ENCODE measurements around the gene MIF4GD. TPM values are rescaled to one million over a fixed set of nuclear protein-coding genes. Genes with fewer than 3 reads are reported as not detected.

MIF4GD gene
- total and polyA plus RNA-seq, 9 of the 15 experiments (the other 6 are each of a cell fraction or from before 2014, with no cell fraction given) = 11.8 to 63.8 (median 28.1) TPM

DNA sequence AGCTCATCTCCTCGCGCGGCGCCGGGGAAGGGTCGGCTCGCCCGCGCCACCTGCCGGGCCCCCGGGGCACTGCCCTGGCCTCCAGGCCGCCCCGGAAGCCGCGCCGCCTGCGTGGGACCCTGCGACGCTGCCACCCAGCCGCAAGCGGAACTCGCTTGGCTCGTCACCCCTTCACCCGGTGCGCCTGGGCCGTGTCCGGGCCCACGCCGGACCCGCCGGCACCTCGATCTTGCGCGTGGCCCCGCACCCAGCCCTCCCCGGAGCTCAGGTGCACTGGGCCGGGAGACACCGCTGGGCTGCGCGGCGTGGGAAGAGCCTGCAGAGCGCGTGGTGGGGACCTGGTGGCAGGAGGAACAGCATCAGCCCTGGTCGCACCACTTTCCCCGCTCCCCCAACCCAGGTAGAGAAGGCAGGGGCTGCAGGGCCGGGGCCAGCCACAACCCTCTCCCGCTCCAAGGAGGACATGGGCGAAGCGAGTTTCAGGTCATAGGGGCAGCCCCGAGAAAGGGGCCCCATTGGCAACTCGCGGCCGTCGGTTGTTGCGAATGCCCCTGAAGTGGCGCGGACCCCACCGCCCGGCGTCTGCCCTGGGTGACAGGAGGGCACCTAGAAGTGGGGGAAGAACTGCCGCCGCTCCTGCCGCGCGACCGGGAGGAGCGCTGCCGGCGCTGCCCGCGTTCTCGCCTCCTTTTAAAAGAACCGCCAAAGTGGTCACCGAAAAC lies 363 bp upstream of the MIF4GD start (continued):
- TF ChIP-seq, protein P1, sequence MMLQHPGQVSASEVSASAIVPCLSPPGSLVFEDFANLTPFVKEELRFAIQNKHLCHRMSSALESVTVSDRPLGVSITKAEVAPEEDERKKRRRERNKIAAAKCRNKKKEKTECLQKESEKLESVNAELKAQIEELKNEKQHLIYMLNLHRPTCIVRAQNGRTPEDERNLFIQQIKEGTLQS (IDR thresholded peaks at IDR 0.05) = no peak
- TF ChIP-seq, protein P1 (CRISPR knock-in tag; conservative IDR thresholded peaks at IDR 0.05) = 0 out of 2 replicates have a peak, but pooled peaks have one; percentile 43
- TF ChIP-seq ZNF324 (CRISPR knock-in tag; IDR thresholded peaks at IDR 0.05) (no peak), CBFA2T3 (IDR thresholded peaks at IDR 0.05) (no peak), MYBL2 (IDR thresholded peaks at IDR 0.05; ENCODE audit: low read depth) (no peak), MYBL2 (CRISPR knock-in tag; IDR thresholded peaks at IDR 0.05; ENCODE audit: borderline replicate concordance) (no peak), HIVEP1 (CRISPR knock-in tag; IDR thresholded peaks at IDR 0.05) (no peak), POLR2G (IDR thresholded peaks at IDR 0.05; ENCODE audit: low read depth, low read length) (peak; percentile 83), RAD51 (IDR thresholded peaks at IDR 0.05; ENCODE audit: borderline replicate concordance, low read depth) (no peak), MED1 (CRISPR knock-in tag; IDR thresholded peaks at IDR 0.05; ENCODE audit: borderline replicate concordance) (no peak), EP300 (IDR thresholded peaks at IDR 0.05; ENCODE audit: low read length) (no peak), ZNF644 (tag; IDR thresholded peaks at IDR 0.05; ENCODE audit: low read depth) (no peak), TCFL5 (CRISPR knock-in tag; conservative IDR thresholded peaks at IDR 0.05) (no peak), BCL6 (CRISPR knock-in tag; IDR thresholded peaks at IDR 0.05) (no peak), RBM17 (IDR thresholded peaks at IDR 0.05; ENCODE audit: borderline replicate concordance, low read depth, low read length) (no peak), HDAC8 (tag; IDR thresholded peaks at IDR 0.05) (no peak), TRIM24 (IDR thresholded peaks at IDR 0.05) (no peak), ZNF347 (CRISPR knock-in tag; IDR thresholded peaks at IDR 0.05; ENCODE audit: low read depth) (no peak), FOSL1 (tag; conservative IDR thresholded peaks at IDR 0.05) (no peak), ZNF274 (IDR thresholded peaks at IDR 0.05; ENCODE audit: borderline replicate concordance, low read depth, low read length) (no peak), ZNF282 (CRISPR knock-in tag; IDR thresholded peaks at IDR 0.05) (peak; percentile 85; the same call in 1 of the 2 replicates)
- TF ChIP-seq, protein P2, sequence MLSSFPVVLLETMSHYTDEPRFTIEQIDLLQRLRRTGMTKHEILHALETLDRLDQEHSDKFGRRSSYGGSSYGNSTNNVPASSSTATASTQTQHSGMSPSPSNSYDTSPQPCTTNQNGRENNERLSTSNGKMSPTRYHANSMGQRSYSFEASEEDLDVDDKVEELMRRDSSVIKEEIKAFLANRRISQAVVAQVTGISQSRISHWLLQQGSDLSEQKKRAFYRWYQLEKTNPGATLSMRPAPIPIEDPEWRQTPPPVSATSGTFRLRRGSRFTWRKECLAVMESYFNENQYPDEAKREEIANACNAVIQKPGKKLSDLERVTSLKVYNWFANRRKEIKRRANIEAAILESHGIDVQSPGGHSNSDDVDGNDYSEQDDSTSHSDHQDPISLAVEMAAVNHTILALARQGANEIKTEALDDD (IDR thresholded peaks at IDR 0.05) = no peak
- TF ChIP-seq, protein P3, sequence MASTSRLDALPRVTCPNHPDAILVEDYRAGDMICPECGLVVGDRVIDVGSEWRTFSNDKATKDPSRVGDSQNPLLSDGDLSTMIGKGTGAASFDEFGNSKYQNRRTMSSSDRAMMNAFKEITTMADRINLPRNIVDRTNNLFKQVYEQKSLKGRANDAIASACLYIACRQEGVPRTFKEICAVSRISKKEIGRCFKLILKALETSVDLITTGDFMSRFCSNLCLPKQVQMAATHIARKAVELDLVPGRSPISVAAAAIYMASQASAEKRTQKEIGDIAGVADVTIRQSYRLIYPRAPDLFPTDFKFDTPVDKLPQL (IDR thresholded peaks at IDR 0.05; ENCODE audit: extremely low read depth, insufficient read length) = no peak
- TF ChIP-seq, protein P4, sequence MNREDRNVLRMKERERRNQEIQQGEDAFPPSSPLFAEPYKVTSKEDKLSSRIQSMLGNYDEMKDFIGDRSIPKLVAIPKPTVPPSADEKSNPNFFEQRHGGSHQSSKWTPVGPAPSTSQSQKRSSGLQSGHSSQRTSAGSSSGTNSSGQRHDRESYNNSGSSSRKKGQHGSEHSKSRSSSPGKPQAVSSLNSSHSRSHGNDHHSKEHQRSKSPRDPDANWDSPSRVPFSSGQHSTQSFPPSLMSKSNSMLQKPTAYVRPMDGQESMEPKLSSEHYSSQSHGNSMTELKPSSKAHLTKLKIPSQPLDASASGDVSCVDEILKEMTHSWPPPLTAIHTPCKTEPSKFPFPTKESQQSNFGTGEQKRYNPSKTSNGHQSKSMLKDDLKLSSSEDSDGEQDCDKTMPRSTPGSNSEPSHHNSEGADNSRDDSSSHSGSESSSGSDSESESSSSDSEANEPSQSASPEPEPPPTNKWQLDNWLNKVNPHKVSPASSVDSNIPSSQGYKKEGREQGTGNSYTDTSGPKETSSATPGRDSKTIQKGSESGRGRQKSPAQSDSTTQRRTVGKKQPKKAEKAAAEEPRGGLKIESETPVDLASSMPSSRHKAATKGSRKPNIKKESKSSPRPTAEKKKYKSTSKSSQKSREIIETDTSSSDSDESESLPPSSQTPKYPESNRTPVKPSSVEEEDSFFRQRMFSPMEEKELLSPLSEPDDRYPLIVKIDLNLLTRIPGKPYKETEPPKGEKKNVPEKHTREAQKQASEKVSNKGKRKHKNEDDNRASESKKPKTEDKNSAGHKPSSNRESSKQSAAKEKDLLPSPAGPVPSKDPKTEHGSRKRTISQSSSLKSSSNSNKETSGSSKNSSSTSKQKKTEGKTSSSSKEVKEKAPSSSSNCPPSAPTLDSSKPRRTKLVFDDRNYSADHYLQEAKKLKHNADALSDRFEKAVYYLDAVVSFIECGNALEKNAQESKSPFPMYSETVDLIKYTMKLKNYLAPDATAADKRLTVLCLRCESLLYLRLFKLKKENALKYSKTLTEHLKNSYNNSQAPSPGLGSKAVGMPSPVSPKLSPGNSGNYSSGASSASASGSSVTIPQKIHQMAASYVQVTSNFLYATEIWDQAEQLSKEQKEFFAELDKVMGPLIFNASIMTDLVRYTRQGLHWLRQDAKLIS (CRISPR knock-in tag; IDR thresholded peaks at IDR 0.05) = no peak

All from K562 (cell line).